Pulmonary artery endothelial cell (primary cell): Measurements from ENCODE around the gene ARMC9. TPM values are rescaled to one million over a fixed set of nuclear protein-coding genes. Genes with fewer than 3 reads are reported as not detected.
"Not testable (repeated sequence)": the region's sequence is repeated elsewhere in the genome, so short reads cannot be mapped to it uniquely, and the experiment has no call there.

ENCODE experiments used
- DNase-seq: peaks from one replicate; pipeline ENCODE4 v3.0.0-alpha.2; 2011; ENCODE audit warnings: low read depth, low spot score
- total RNA-seq: library from RNA; depleted of rRNA; stranded (reverse); fragments of >200 nt; gene quantifications from 2 replicates; pipeline ENCODE4 v1.2.3, GENCODE V29; 2014

The ARMC9 gene
- total RNA-seq, 1 donor from 2014 or later, result 21.1 TPM

DNA sequence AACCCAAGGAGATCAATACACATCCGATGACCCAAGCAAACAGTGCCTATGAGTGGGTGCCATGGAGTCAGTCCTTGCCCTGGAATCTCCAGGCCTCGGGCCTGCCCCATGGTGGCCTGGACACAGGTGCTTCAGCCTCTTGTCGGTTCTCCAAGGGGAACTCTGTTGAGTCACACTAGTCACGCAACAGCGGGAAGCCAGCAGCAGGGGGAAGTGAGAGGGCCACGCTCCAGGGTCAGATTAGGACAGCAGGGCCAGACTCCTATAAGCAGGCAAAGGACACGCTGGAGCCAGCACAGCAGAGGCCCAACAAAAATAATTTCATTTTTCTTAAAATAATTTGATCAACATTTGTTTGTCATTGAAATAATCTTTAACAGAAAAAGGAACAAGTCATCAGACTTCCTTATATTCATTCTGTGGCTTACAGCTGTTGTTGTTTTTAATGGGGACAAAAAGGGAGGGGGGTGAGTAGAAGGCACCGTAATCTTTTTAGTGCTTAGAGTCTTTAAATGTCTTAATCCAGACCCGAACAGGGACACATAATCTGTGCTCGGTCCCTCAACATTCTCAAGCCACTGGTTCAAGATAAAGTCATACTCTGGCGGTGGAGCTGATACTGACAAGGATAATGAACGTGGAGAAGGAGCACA lies 16.4 kb upstream of the ARMC9 start:
- DNase-seq, result peak; percentile 54

DNA sequence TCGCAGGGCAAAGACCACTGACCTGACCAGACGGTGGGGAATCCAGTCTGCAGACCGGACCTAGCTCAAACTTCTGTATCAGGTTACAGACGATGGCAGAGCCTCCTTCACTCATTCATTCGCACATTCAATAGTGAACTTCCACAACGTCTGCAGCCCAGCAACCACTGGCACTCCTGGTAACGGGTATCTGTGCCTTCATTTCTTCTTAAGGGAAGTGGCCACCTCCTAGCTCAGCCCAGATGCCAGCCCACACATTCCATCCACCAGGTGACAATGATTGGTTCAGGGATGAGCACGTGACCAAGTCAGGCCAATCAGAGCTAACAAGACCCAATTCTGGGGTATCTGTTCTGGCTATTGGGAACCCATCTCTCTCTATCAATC lies 15.9 kb upstream of the ARMC9 start:
- no peak for DNase-seq

DNA sequence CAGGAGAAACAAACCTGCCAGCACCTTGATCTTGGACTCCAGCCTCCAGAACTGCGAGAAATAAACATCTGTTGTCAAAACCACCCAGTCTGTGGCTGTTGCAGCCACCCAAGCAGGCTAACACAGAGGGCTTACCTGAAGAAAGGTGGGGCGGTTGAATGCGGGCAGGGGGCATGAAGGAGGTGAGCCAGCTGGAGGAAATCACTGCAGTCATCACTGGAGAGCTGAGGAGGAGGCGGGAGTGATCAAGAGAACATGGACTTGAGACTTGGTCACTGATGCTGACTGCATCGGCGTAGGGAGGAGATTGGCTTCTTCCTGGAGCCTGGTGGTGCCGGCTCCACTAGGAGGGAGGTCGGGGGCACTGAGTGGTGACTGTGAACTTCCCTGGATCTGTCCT lies 14.6 kb upstream of the ARMC9 start:
- no peak for DNase-seq

DNA sequence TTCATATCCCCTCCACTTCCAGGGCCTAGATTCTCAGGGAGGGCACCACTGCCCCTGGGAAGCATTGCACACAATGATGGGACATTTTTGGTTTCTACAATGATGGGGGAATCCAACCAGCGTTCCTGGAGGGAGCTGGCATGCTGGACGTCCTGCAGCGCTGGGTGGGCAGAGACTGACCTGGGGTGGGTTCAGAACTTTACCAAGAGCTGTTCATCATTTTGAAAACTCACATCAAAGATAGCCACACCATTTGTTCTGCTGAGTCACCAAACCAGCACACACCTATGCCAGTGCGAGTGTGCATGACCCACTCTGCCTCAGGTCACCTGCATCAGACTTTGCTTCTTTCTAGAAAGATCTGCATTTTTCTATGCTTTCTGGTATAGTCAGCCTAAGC lies 14.1 kb upstream of the ARMC9 start:
- no peak for DNase-seq

DNA sequence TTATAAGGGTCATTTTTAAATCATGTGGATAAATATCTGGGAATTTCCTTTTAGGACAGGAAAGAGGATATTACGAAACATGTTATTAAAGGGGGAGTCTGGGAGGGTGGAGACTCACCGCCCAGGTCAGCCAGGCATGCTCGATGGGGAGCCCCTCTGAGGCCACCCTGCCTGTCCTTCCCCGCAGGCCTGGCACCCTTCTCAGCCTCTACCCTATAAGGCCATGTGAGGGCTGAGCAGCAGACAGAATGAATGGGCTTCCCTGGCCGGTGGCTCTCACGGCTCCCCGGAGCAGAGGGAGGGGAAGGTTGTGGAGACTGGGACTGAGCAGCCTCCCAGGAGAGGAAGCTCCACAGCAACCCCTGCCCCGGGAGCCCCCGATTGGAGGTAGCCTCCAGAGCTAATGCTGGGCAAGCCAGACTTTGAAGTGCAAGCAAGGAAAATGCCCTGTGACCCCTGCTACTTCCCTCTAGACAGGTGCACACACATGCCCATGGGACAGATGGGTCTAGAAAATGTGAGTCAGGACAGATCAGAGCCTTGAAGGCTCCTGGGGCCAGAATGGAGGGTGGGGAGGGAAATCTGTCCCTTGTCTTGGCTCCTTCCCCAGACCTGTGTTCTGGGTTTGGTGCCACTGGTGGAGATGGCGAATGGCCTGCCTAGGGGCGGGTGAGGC lies 13.2 kb upstream of the ARMC9 start:
- no peak for DNase-seq

DNA sequence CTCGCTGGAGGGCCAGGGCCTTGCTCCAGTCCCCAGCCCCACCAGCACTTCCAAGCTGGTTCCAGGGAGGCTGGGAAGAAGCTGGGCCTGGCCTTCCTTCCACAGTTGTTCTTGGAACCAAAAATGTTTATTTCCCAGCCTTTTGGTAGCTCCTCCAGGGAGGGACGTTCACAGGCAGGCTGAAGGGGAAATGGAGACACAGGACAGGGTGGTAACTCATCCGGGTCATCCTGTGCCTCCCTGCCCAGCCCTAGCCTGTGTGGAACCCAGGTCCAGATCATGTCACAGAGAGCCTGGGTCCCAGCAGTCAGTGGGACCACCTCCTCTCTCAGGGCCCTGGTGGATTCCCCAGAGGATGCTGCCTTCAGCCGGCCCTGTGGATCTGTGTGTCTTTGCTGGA lies 12.5 kb upstream of the ARMC9 start:
- no peak for DNase-seq

DNA sequence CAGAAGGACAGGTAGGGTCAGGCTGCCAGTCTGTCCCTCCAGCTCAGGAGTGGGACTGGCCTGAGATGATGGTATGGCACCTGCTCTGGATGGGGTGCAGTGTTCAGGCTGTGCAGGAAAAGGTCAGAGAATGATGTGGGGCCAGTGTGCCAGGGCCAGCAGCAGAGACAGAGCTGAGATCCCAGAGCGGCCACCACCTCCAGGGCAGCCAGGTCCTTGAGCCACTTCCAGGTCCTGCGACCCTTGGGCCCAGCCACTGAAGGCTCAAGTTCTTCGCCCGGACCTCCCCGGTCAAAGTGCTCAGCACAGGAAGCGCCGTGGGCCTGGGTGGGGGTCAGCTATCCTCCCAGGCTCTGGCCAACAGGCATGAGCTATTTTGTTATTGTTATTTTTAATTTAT lies 12.1 kb upstream of the ARMC9 start:
- DNase-seq, result no peak

DNA sequence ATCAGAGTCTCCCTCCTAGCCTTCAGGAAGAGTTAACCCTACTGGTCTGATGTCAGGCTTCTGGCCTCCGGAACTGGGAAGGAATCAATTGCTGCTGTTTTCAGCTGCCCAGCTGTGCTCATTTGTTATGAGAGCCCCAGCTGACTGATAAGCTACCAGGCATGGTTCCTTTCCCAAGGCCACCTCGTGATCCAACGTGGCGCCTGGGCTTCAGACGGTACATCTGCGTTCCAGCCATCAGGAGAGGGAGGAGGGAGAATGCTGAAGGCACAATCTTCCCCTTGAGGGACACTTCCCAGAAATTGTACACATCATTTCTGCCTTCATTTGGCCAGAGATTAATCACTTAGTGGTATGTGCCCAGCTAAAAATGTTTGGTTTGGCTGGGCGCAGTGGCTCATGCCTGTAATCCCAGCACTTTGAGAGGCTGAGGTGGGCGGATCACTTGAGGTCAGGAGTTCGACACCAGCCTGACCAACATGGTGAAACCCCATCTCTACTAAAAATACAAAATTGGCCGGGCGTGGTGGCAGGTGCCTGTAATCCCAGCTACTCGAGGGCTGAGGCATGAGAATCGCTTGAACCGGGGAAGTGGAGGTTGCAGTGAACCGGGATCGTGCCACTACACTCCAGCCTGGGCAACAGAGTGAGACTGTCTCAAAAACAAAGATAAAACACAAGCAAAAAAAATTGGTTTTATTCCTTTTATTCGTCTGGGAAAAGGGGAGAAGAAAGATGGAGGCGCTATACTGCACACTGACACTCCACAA lies 10.5 kb upstream of the ARMC9 start:
- no peak for DNase-seq

DNA sequence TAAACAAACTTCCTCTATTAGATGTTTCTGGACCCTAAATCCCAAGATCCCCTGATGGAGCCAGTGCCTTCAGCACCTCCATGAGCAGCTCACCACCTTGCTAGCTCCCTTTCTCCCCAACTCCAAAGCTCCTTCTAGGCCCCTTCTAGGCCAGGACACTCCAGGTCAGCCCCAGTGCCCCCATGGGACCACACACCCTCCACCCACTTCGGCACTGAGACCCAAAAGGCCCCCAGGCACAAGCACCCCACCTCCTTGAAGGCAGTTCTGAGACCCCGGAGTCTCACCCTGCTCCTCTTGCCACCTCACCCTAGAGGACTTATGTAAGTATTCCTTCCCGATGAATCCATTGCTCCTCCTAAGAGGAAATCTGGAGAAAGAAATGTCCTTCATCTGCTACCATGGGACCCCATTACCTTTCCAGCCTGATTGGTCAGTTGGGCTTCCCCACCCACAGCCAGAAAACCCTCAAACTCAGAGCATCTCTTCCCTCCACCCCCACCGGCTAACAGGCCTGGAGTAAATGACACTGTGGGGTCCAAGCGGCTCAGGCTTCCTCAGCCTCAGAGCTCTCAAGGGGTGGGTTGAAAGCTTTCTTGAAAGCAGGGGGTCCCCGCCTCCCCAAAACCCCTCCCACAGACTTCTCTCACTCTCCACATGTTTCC lies 9.8 kb upstream of the ARMC9 start:
- DNase-seq, result no peak

DNA sequence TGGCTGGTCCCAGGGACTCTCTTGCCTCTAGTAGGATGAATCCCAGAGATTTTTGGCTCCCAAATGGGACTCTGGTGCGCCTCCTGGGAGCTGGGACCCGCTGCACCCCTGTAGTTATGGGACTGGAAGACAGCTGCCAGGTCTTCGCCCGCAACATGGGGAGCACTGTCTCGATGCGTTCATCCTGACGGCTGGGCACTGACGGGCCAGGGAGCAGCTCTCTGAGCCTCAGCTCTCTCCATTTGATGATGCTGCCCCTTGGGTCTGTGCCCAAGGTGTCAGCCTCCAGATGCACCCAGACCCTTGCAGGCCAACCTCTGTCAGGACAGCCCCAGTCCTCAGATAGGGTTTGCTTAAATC lies 9.3 kb upstream of the ARMC9 start:
- DNase-seq, result no peak

DNA sequence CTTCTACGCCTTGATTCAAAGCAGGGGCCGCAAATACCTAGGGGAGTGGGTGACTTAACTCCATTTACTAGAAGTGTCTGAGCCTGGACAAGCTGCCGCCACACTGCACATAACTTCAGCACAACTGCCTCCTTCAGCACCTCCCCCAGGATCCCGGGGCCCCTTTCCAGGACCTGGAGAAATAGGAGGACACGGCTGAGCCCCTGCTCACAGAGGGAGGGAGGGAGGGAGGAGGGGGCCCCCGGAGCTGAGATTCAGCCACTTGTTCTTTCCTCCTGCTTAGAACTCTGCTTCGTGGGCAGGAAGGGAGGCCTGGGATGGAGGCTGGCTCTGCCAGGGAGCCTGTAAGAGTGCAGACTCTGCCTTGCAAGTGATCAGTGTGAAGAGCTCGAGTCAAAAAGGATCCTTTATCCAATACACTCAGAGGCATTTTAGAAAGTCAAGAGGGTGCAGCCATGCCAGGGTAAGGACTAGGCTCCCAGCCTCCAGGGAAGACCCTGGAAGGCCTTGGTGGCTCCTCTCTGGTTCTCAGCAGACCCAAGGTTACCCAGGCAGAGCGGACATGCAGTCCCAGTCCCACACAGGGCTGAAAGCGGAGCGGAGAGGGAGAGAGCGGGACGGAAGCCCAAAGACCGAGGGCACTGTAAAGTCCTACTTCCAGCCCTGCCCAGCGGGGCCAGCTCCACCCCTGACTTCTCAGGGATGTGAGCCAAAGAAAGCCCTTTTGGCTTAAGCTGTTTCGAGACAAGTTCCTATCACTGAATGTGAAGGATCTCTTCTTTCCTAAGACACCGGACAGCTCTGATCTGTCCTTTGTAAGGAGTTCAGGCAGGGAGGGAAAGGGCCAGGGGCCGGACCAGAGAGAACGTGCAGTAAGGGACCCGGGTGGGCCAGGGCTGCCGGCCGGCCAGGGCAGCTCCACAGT lies 8.6 kb upstream of the ARMC9 start:
- DNase-seq, result no peak

DNA sequence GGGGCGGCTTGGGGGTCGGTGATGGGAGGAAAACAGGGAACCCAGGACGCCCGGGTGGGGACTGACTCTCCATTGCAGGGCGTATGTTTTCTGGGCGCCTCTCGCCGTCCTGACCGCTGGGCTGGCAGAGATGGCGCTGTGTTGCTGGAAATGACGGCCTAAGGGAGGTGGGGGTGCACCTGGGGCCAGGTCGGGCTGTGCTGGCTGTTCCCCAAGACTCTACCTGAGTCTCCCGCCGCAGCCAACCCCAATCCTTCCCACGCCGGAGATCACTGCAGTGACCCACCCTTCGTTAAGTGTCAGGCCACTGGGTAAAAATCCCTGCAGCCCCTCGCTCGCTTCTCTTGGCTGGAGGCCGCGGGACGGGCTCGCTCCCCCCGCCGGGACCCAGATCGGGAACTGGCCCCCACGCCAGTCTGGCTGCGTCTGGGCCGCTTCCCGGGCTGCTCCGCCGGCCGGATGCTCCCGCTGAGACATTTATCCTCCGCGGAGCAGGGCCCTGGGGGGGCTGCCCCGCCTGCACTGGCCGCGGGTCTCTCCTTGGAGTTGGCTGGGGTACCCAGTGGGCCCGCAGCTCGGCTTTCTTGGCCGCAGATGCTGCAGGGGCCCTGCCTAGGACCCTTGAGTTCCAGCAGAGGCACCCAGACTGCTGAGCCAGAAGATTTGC lies 7.8 kb upstream of the ARMC9 start:
- no peak for DNase-seq

DNA sequence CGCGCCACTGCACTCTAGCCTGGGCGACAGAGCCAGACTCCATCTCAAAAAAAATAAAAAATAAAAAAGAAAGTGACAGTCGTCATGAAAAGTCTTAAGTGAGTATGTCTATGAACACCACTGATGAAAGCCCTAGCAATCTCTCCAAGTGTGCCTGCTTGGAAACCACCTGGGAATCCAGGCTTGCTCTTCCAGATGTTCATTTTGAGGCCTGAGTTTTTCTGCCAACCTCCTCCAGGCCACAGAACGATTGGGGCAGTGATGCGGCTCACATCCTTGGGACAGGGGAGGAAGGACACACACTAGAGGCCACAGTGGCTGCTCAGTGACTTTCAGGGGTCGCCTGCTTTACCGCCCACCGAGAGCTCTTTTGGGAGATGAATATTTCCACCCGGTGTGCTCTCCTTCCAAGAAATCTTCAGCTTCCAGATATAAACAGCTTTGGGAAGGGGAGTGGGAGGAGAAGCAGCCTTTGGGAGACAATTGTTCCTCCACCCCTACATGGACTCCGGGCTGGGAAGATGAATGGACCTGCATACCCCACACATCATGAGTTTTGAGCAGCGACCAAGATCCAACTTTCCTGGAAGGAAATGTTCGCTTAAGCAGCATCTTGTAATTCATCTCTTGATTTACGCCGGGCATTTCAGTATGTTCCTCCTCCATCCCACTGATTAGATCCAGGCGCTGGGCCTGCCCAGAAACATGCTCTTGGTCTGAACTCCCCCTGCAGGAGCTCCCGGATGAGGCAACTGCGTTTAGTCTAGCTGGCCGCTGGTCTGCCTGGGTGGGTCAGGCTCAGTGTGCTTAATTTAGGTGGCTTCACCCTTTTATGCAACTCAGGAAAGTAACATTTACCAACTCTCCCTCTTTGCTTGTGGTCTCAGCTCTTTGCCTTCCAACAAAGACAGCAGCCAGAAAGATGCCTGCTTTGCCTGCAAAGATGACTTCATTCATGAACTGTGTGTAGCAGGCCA lies 6.2 kb upstream of the ARMC9 start:
- peak; percentile 49 for DNase-seq

DNA sequence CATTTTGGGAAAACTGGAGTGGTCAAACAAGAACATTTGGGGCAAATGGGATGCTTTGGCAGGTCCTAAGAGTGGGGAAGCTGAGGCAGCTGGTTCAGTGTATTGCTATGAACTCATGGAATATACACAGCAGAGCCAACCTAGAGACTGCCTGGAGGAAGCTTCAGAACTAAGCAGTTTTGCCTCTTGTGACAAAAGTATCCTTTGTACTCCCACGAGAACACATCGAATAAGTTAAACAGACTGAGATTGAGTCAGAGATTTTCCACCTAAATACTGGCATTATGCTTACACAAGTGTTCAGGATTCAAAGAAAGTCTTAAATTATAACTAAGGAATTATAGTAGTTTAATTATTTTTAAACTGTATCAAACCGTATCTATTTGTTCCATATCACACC lies 5.2 kb upstream of the ARMC9 start:
- DNase-seq, result no peak

DNA sequence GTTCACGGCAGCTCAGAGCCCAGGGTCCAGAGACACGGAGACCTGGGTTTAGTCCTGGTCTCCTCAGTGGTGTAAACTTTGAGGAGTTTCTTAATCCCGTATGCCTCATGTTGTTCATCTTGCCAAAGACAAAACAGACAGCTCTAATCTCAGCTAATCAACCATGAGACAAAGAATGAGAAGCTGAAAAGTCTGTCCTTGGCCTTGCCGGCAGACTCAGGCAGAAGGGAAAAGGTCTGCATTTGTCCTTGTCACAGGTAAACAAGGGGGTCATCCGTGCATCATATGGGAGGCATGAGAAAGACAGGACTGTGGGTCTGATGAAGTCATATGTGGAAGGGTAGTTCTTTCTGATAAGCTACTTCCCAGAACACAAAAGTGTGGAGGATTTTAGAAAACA lies 1.8 kb upstream of the ARMC9 start:
- no peak for DNase-seq

DNA sequence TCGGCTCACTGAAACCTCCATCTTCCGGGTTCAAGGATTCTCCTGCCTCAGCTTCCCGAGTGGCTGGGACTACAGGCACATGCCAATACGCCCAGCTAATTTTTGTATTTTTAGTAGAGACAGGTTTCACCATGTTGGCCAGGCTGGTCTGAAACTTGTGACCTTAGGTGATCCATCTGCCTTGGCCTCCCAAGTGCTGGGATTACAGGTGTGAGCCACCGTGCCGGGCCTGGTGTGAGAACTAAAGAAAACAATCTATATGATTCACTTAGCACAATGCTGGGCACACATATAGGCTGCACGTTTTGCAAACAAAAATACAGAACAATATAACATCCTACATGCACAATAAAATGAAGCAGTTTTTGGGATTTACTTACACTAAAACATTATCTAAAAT lies 1.2 kb upstream of the ARMC9 start:
- not testable (repeated sequence) for DNase-seq

DNA sequence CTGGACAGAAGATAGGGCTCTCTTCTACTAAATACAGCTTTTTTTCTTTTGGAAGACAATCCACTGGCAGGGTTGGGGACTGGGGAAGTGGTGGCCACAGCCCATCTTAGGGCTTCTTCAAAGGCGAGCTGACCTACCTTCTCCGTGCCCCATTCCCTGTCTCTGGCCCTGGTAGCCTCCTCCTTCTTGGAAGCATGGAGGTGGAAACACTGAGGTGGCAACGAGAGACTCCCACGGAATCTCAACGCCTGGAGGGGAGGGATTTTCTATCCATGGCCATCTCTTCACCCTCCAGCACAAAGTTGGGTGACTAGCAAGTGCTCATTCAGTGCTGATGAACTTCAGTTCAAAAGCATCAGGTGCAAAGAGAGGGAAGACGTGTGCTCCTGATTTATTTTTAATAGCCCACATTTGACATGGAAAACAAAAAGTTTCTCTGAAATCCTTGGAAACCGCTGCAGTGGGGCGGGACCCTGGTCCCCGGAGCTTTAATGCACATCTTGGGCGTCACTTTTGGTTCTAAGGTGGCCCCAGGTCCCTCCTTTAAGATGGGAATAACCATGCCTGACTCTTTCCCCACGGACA lies 633 bp upstream of the ARMC9 start:
- DNase-seq, result no peak

DNA sequence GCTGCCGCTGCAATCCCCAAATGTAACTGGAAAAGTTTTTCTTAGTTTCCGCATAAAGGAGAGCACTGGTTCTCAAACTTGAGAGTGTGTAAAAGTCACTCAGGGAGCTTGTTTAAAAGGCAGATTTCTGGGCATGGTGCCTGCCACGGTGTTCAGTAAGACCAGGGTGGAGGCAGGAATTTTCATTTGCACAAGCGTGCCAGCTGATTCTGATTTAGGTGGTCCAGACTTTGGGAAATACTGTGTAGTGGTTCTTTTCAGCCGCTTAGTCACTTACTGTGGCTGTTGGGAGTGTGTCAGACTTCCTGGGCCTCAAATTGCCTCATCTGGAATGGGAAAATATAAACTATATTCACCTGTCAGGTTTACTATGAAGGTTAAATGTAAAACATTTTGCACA lies 788 bp downstream of the ARMC9 start:
- no peak for DNase-seq

DNA sequence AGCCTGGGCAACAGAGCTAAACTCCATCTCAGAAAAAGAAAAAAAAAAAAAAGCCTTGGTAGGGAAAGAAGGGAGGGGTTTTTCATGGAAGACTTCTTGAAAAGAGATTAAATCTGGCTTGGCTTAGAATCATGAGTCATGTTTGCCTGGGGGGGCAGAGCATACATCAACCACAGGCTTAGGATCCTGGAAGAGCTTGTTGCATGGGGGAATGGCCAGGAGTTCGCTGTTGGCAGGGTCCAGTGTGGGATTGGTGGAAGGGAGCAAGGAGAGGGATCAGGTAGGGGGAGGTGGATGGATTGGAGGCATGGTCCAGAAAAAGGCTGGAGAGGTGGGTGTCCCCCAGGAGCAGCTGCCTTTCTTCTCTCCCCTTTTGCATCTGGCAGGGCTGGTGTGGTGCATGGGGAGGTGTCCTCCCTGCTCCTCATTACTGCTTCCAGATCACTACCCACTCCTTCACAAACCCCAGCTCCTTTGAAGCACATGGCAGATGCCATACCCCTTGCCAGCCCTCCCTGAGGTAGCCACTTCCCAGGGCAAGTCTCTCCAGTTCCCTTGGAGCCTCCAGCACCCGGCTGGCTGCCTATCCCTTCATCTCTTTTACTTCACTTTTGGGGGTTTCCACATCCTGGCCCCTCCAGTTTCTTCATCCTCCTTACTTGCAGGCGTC lies 2.5 kb downstream of the ARMC9 start:
- DNase-seq, result no peak
